Measurements from ENCODE around the gene PDGFB. TPM values are rescaled to one million over a fixed set of nuclear protein-coding genes. Genes with fewer than 3 reads are reported as not detected.

The PDGFB gene
- total RNA-seq, 1 experiment from 2014 or later: 13.1 TPM

GRCh38 chr22:39291523-39291922 lies 46.7 kb upstream of the PDGFB start:
- ATAC-seq: no peak
- no peaks in the 10 kb centered on the region for H3K79me2 ChIP-seq (ENCODE audit: insufficient read depth, low read length)

More at GRCh38 chr22:39291523-39291922, 46.7 kb upstream of the PDGFB start:
- Histone ChIP-seq H3K4me1 (ENCODE audit: control insufficient read depth in 1 of 2, insufficient read depth in 2 of 2, low read length in 2 of 2) (peaks cover 57 to 85% of the 10 kb centered on the region in 2 experiments), H3K27me3 (ENCODE audit: insufficient read depth, low read length) (no peaks in the 10 kb centered on the region), H3K36me3 (ENCODE audit: control insufficient read depth in 1 of 2, insufficient read depth in 2 of 2, low read length in 2 of 2) (no peaks in the 10 kb centered on the region), H4K20me1 (ENCODE audit: insufficient read depth) (no peaks in the 10 kb centered on the region), H3K9me3 (ENCODE audit: control insufficient read depth in 1 of 2, insufficient read depth in 1 of 2, low read depth in 1 of 2, low read length in 2 of 2) (no peaks in the 10 kb centered on the region), H3K9me2 (ENCODE audit: insufficient read depth) (no peaks in the 10 kb centered on the region), H3K4me3 (replicated peaks in 1 of 2; ENCODE audit: low read depth in 1 of 2, low read length in 2 of 2) (peak overlapping the region in 1 of 2 experiments; percentile 41; a peak in 1 of 4 replicates), H3K4me2 (ENCODE audit: low read length) (peak overlapping the region; percentile 87), H2AFZ (ENCODE audit: low read depth, low read length, poor library complexity, severe bottlenecking) (no peak overlapping the region), H3K9ac (ENCODE audit: low read length) (peak overlapping the region; percentile 67), H3K27ac (ENCODE audit: low read depth, low read length) (peak overlapping the region; percentile 98)
- ChIA-PET POLR2A (interaction anchor here (0.6 to 3.3 kb wide), 10 partner anchors 15 to 665 kb away, joined by 3 to 20 read pairs (median 3); partner anchors contain the start of genes CBX7, PDGFB and RPL3), RAD21 (ENCODE audit: low non-redundant PET in 1 of 2, low total read pairs in 2 of 2, uncharacterized antibody in 2 of 2, unreplicated experiment in 2 of 2) (interaction anchor here (0.6 to 2.5 kb wide), 5 partner anchors 19 to 81 kb away, joined by 3 to 5 read pairs (median 4); no protein-coding TSS in a partner anchor), CTCF (interaction anchor here (0.8 to 2.7 kb wide), 10 partner anchors 11 to 522 kb away, joined by 3 to 11 read pairs (median 4); no protein-coding TSS in a partner anchor)
- no peak for DNase-seq (ENCODE audit: low read depth, low spot score)
- no TSS peak for BruUV-seq (replicated peaks)
- intact Hi-C loops (cut with micrococcal nuclease): loop anchor here (5.0 kb wide), 2 partner anchors 49 to 119 kb away; partner anchors contain the start of gene PDGFB
- no peak for TF ChIP-seq SIN3A (IDR thresholded peaks at IDR 0.05; ENCODE audit: low read depth)
- no peak for TF ChIP-seq YY1 (IDR thresholded peaks at IDR 0.05; ENCODE audit: extremely low read depth, insufficient replicate concordance, low read depth, low read length)
- no peak for TF ChIP-seq ATF3 (IDR thresholded peaks at IDR 0.05)
- peak in 2 of 3 experiments; percentile 40 to 67; a peak in 4 of 6 replicates for TF ChIP-seq CTCF (IDR thresholded peaks at IDR 0.05 in 2 of 3, conservative IDR thresholded peaks at IDR 0.05 in 1 of 3; ENCODE audit: borderline replicate concordance in 1 of 3, insufficient read depth in 1 of 3, low read depth in 2 of 3, low read length in 2 of 3)
- TF ChIP-seq SRF (IDR thresholded peaks at IDR 0.05; ENCODE audit: low read depth): no peak
- no peak for TF ChIP-seq RAD21 (IDR thresholded peaks at IDR 0.05; ENCODE audit: low read depth)
- no peak for TF ChIP-seq TCF7L2 (IDR thresholded peaks at IDR 0.05; ENCODE audit: borderline replicate concordance, extremely low read depth, insufficient read depth, insufficient read length)
- no peak for TF ChIP-seq ZBTB33 (IDR thresholded peaks at IDR 0.05; ENCODE audit: extremely low read depth, insufficient replicate concordance, low read length)

Measured in HCT116 (cell line).